NOMO-1 (cell line): Measurements from ENCODE around the gene PIGU.
A peak's percentile ranks its signal among the peaks of the same experiment; 100 is the strongest.
"Not testable (repeated sequence)": the region's sequence is repeated elsewhere in the genome, so short reads cannot be mapped to it uniquely, and the experiment has no call there.

Experiments
- DNase-seq, 2 experiments: peaks; one replicate each; lab custom pipeline; 2025; ENCODE audit not compliant: unreplicated experiment in 2 of 2; lab: John Stamatoyannopoulos, UW

Gene PIGU

DNA sequence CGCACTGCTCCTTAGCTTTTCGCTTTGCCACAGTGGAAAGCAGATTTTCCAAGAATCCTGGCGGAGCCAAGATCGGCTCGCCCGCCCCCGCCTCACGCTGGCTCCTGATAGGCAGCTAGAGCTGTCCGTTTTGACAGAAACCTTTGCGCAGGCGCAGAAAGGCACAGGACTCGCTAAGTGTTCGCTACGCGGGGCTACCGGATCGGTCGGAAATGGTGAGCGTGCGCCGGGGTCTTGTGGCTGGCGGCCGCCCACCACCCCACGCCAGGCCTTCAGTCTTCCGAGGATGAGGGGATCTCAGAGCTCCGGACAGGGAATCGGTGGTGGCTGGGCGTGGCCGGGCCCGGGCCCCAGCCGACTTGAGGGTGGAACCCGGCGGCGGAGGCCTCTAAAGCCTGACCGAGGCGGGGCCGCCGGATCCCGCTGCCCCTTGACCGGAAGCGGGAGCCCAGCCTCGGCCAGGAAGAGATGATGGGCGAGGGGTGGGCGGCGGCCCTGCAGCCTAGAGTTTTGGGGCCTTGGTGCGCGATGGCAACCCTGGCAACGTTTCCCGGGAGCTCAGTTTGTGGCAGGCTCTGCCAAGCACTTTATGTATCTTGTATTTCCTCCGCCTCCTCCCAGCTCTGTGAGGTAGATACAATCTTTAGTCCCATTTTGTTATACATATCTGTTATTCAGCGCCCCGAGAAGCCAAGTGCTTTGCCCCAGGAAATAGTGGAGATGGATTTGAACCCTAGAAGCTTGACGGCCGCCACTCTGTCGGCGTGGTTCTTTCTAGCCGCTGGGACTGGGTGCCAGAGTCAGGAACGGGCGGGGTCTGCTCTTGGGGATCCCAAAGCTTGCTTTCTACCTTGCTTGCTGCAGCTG, 160.4 kb downstream of the PIGU start, which contains the start of gene DYNLRB1:
Gene DYNLRB1 (plus strand): TSS at position 176 of the 867 bp plus-strand sequence. CDS start 37 bp downstream, at position 213.
- DNase-seq = peak; percentile 73 to 81

DNA sequence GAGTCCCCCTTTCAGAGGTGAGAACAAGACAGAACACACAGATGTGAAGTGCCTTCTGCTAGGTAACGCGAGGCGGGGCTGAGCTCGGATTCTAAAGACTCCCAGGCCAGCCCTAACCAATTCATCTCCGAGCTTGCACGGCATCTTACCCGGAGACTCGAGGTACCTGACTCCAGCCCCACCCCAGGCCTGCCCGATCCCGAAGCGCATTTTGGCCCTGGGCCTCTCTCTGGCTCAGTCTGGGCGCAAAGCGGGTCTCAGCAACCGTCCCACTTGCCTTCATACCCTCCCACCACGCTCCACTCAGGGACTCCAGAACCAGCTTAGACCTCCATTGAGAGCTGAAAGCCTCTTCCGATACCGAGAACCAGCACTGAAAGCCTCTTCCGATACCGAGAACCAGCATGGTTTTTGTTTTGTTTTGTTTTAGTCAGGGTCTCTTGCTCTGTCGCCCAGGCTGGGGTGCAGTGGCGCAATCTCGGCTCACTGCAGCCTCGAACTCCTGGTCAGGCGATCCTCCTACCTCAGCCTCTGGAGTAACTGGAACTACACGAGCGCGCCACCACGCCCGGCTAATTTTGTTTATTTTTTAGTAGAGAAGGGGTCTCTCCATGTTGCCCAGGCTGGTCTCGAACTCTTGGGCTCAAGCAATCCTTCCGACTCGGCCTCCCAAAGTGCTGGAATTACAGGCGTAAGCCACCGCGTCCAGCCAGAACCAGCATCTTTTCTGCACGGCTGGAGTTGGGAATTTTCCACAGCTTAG, 161.2 kb downstream of the PIGU start:
- peak in 1 of 2 experiments; percentile 46 for DNase-seq

DNA sequence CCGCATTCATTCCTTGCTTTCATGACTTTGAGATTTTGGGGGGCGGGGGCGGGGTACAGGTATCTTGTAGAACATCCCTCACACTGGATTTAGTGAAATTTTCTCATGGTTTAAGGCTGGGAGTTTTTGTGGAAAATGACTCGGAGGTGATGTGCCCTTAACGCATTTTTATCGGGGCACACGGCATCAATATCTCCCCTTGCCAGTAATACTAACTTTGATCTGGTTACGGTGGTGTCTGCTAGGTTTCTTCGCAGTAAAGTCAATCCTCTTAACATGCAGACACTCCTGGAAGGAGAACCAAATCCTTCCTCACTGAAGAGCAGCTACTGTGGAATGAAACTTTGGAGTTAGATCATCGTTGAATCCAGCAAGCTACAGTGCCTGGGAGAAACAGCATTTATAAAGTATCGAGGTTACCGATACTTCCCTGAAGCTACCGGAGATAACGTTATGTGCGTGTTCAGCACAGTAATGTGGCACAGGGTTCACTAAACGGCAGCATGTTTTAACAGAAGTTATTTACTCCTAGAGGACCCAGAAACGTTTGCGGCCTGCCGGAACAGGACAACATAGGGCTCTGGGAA, 161.9 kb downstream of the PIGU start:
- DNase-seq = no peak

DNA sequence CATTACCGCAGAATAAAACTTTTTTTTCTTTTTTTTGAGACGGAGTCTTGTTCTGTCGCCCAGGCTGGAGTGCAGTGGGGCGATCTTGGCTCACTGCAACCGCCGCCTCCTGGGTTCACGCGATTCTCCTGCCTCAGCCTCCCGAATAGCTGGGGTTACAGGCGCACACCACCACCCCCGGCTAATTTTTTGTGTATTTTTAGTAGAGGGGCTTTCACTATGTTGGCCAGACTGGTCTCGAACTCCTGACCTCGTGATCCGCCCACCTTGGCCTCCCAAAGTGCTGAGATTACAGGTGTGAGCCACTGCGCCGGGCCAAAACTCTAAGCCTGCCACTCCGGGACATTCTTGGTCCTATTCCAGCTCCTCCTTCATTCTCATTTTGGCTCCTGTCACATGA, 162.9 kb downstream of the PIGU start:
- DNase-seq = not testable (repeated sequence)

DNA sequence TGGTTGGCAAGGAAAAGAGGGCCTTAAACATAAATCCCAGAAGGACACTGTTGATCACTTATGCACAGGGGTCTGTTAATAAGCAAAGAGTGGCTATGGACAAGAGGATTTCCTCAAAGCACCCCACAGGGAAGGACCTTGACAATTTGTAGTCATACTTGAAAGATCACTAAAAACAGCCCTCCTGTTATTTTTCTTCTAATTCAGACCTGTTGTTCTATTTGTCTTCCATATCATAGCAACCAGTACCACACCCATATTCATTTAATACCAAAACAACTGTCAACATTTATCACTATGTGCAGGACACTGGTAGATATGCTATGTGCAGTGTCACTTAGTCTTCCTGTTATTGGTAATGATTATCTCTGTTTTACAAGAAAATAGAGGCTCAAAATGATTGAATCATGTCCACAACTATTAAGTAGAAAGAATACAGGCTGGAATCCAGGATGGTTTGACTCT, 163.9 kb downstream of the PIGU start:
- DNase-seq = no peak

DNA sequence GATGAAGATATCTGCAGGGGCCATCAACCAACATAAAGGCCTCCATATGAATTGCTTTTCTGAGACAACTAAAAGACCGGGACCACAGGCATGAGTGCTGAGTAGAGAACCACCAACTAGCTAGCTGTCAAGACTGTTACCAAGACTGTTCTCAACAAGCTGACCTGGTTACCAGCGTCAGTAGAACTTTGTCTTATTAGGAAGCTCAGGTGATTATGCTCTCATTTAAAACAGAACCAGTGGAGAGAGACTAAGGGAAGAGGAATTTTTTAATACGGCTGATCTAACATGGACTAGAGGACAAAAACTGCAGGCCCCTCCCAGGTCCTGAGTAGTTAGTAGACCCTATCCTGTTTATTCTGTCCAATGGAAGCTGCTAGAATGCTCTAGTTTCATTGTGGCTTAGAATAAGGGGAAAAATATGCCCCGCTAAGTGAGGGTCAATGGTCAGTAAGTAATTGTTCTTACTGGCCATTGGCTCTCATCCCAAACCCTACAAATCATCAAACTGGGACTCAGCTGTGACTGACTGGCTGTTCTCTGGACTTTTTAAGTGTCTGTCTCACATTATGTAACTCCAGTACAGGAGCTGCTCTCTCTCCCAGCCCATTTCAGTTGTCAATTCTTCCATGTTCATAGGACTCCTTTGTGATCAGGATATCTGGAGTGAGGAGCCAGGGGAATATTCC, 164.5 kb downstream of the PIGU start:
- DNase-seq = no peak

DNA sequence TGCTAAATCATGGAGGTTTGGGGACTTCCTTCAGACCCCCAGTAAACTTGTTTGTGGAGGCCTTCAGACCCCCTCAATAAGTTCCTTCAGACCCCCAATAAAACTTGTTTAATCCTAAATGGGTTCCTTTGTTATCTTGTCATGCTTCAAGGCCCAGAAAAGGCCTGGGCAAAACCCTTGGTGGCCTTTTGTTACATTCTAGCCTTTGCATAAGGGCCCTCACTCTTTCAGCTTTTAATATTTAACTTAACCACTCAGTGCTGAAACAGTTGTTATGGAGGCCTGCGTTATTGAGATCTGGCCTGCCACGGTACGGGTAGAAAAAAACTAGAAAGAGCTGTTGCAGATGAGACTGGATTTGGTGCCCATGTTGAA, 165.0 kb downstream of the PIGU start:
- no peak for DNase-seq

DNA sequence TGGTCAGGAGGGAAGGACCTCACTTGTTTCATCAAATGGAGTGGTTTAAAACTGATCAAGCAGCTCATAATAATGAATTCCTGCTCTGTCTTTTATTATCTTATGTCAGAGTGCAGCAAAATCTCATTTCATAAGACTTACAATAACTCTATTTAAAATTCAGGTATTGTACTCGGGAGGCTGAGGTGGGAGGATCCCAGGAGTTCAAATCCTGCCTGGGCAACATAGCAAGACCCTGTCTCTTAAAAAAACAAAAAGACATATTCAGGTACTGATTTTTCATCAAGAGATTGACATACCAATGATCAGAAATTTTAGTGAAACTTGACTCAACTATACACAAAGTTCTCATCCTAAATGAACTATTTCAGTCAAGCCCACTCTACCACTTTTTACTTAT, 166.3 kb downstream of the PIGU start:
- no peak for DNase-seq
